Stimulated activated naive CD4-positive, alpha-beta T cell treated with Interleukin-2 at 50 U/mL for 16 hours (primary cell): ENCODE results near the gene CPSF7.
"Not testable (repeated sequence)": the region's sequence is repeated elsewhere in the genome, so short reads cannot be mapped to it uniquely, and the experiment has no call there.

Source experiments
- DNase-seq: peaks from one replicate; lab custom pipeline; 2025; lab: John Stamatoyannopoulos, UW

CPSF7 gene

DNA sequence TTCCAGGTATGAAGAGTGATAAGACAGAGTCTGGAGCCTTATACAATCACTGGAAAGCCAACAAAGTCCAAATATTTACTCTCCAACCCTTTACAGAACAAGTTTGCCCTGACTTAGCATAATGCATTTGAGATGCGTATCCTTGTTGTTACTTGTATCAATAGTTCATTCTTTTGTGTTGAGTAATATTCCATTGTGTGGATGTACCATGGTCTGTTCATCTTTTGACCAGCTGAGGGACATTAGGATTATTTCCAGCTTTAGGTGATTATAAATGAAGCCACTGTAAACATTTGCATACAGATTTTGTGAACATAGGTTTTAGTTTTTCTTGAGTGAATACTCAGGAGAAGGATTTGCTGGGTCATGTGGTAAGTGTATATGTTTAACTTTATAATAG, 9.8 kb upstream of the CPSF7 start:
- DNase-seq: no peak

DNA sequence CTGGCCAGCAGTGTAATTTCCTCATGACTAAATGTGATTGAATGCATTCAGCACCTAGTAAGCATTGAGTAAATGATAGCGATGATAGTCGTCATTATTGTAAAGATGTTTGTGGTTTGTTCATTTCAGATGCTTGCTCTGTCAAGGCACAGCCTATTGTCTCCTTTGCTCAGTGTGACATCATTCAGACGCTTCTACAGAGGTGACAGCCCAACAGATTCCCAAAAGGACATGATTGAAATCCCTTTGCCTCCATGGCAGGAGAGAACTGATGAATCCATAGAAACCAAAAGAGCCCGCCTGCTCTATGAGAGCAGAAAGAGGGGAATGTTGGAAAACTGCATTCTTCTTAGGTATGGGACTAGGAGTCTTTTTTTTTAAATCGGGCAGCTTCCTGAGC, 7.7 kb upstream of the CPSF7 start:
- DNase-seq: no peak

- not testable (repeated sequence) for DNase-seq
These were observed 1.1 kb upstream of the CPSF7 start for GRCh38 chr11:61430839-61431238.

GRCh38 chr11:61429346-61429690, 457 bp downstream of the CPSF7 start:
- peak; percentile 58 for DNase-seq

GRCh38 chr11:61425367-61426131, 4.2 kb downstream of the CPSF7 start:
- DNase-seq: no peak

- no peak for DNase-seq
These were observed 7.5 kb downstream of the CPSF7 start for GRCh38 chr11:61422226-61422625.

- no peak for DNase-seq
These were observed 11.6 kb downstream of the CPSF7 start for GRCh38 chr11:61418136-61418535.

DNA sequence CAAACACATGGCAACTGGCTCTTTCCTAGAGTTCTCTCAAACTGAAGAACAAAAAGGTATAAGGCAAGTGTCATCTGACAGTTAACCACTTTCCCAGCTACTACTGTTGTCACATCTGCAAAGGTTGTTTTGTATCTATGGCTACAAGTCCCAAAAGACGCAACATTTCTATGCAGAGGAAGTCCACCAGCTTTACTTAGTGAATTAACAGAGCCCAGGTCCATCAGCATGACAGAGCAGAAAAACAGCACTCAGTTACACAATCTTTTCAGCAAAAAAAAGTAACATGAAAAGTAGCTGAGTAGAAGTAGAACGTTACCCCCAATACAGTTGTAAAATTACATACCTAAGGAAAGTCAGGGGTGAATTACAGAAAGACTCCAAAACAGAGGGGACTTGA, 12.1 kb downstream of the CPSF7 start:
- DNase-seq: no peak

GRCh38 chr11:61416941-61417340, 12.8 kb downstream of the CPSF7 start:
- DNase-seq: no peak

DNA sequence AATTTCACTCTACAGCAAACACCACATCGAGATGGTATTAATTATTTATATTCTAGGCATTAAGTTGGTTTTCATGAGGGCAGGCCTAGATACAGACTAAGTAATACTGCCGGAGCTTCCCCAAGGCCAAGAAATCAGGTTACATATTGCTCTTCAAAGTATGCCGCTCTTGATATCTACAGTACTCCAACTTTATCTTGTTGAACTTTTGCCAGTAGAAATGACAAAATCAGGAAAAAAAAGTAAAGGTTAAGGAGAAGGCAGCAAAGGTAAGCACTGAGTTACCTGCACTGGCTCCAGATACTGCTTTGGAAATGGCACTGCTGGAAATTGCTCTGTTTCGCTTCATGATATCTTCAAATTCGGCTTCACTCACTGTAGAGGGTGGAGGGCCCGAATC, 14.4 kb downstream of the CPSF7 start:
- no peak for DNase-seq

- no peak for DNase-seq
These were observed 15.2 kb downstream of the CPSF7 start for GRCh38 chr11:61414547-61414946.

- DNase-seq: no peak
These were observed 16.3 kb downstream of the CPSF7 start for GRCh38 chr11:61413496-61413895.

DNA sequence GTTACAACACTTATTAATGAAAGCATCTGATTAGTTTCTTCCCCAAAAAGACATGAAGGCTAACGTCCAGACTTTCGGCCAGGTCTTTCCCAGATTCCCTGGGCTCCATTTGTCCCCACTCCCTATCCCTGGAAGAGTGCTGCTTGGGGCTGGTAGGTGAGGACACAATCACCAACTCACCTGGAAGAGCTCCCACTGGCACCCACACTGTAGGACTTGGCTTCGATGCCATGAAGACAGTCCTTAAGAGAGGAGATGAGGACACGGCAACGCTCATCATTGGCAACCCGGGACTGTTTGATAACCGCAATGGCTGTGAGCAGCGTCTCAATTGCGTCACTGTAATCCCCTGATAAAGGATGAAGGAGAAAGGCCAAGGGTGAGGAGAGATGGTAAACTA, 18.2 kb downstream of the CPSF7 start:
- no peak for DNase-seq

DNA sequence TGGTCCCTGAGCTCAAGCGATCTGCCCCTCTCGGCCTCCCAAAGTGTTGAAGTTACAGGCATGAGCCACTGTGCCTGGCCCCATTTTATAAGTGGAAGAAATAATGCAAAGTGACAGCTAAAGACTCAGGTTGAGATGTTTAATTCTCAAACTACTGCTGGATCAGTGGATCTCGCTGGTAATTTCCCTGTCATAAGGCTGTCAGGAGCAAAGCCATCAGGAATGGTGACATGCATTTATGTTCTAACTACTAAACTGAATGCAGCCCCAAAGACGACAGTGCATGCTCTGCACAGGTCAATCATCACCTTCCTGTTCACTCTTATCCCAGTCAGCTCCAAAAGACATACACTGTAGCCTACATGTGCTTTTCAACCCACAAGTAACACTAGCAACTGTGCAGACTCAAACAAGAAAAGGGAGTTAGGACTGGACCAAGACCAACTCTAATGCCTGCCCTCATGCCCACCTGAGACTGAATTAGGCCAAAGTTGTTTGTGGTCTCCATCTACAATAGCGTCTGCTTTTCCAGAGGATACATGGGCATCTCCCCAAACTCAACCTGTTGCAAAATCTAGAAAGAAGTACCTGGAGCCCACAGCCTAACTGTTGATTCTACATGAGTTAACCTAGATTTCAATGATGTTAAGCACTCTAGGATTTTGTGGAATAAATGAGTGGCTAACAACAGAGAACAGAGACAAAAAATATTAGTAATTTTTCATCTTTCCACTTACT, 22.6 kb downstream of the CPSF7 start:
- no peak for DNase-seq

DNA sequence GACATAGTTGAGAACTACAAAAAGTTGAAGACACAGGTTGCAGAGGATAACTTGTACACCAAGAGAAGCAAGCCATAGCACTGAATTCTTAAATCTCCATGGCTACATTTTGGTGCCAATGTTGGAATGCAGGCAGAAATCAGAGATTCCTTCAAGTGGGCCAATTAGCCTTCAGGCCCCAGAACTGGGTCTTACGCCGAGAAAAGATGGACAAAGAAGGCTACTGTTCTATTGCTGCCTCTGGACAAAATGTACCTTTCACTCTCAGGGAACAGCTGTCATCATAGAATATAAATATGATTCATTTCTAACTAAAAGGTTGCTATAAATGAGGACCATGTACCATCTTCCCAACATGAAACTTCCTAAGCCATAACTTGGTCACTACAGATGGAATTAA, 23.7 kb downstream of the CPSF7 start:
- DNase-seq: no peak

GRCh38 chr11:61404641-61405040, 25.1 kb downstream of the CPSF7 start:
- DNase-seq: no peak

- no peak for DNase-seq
These were observed 25.7 kb downstream of the CPSF7 start for GRCh38 chr11:61404103-61404502.

DNA sequence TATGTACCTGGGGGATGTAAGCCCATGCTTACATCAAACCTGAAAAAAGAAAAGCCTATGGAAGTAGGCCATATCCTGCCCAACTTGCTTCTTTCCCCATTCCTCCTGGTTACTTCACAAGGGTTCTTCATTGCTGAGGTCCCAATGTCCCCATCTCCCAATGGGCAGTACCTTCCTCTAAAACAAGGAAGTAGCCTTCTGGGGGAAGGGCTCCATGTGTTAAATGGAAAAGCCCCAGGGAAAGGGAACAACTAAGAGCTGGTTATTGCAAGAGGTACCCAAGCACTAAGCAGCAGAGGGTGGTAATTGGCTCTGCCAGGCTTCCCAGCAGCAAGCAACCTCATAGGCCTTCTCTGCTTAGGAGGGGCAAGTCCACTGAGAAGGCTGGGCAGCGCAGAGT, 26.1 kb downstream of the CPSF7 start:
- no peak for DNase-seq

DNA sequence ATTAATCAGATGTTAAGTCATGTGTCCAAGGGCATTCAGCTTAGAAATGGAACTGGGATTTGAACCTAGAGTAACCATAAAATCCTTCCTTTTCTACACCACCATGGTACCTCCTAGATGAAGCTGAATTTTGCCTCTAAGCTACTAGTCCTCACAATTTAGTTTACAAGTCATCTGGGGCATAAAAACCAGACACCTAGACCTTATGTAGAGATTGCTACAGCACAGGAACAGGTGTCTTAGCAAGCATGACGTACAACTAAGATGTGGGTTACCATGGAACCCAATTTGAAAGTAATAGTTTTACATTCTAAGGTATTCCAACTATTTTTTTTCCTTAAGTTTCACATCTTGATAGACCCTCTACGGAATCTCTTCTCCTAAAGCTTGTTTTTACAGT, 28.2 kb downstream of the CPSF7 start:
- no peak for DNase-seq

- no peak for DNase-seq
These were observed 28.6 kb downstream of the CPSF7 start for GRCh38 chr11:61401173-61401572.

GRCh38 chr11:61392981-61393595, 36.7 kb downstream of the CPSF7 start:
- DNase-seq: no peak

DNA sequence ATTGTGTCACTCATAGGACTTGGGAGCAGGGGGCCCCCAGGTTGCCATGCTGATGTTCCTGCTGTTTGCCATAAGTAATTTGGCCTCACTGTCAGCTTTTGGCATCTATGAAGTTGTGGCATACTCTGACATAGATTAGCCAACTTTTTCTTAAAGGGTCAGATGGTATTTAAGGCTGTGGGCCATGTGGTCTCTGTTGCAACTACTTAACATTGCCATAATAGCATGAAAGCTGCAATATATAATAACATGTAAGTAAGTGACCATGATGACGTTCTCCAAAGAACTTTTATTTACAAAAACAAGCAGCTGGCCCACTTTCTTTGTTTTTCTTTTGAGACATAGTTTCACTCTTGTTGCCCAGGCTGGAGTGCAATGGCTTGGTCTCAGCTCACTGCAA, 39.6 kb downstream of the CPSF7 start:
- DNase-seq: no peak
